MCF 10A (cell line): Measurements from ENCODE around the gene FARP1. TPM values are rescaled to one million over a fixed set of nuclear protein-coding genes. Genes with fewer than 3 reads are reported as not detected.

ENCODE experiments used
- BruUV-seq: library from RNA; stranded (reverse); fragments of 400-500 nt; replicated peaks from 2 replicates; lab custom pipeline; 2021; lab: Mats Ljungman, UMichigan
- CTCF ChIA-PET: fragments of 300-600 bp; sonication (Branson Sonifier 250); formaldehyde crosslinking; extraction: SDS; loops from one replicate; lab custom pipeline; 2021; ENCODE audit warnings: antibody characterized with exemption, inconsistent platforms; lab: Yijun Ruan, JAX
- POLR2A ChIA-PET: fragments of 300-600, 350-650 bp; sonication (Branson Sonifier 250); formaldehyde crosslinking; extraction: SDS; loops from one replicate; lab custom pipeline; 2020; ENCODE audit warnings: antibody characterized with exemption, inconsistent platforms; lab: Yijun Ruan, JAX
- DNase-seq: peaks from one replicate; pipeline ENCODE4 v3.0.0-alpha.2; 2018; ENCODE audit not compliant: unreplicated experiment
- H3K27ac Mint-ChIP-seq: one replicate; pipeline ENCODE4 v1.8.0; 2022; ENCODE audit warnings: mild to moderate bottlenecking, low read depth, mixed read lengths; ENCODE audit not compliant: unreplicated experiment
- H3K27me3 Mint-ChIP-seq: one replicate; pipeline ENCODE4 v1.8.0; 2022; ENCODE audit warnings: mixed read lengths; ENCODE audit not compliant: insufficient read depth, unreplicated experiment
- H3K36me3 Mint-ChIP-seq: one replicate; pipeline ENCODE4 v1.8.0; 2022; ENCODE audit warnings: mild to moderate bottlenecking, moderate library complexity, mixed read lengths; ENCODE audit not compliant: insufficient read depth, unreplicated experiment
- H3K4me1 Mint-ChIP-seq: one replicate; pipeline ENCODE4 v1.8.0; 2022; ENCODE audit warnings: mixed read lengths; ENCODE audit not compliant: insufficient read depth, unreplicated experiment
- H3K4me3 Mint-ChIP-seq: one replicate; pipeline ENCODE4 v1.8.0; 2022; ENCODE audit warnings: mild to moderate bottlenecking, moderate library complexity, mixed read lengths; ENCODE audit not compliant: unreplicated experiment
- H3K9me3 Mint-ChIP-seq: one replicate; pipeline ENCODE4 v1.8.0; 2022; ENCODE audit warnings: mixed read lengths; ENCODE audit not compliant: unreplicated experiment
- CTCF ChIP-seq: fragments of 200-600 bp; IDR thresholded peaks from one replicate; pipeline ENCODE4 v1.8.0; 2022; ENCODE audit warnings: antibody characterized with exemption, mild to moderate bottlenecking; ENCODE audit not compliant: unreplicated experiment
- intact Hi-C: fragments of 100-400 bp; cut with micrococcal nuclease; formaldehyde crosslinking; loops from 2 replicates; pipeline ENCODE4 v1.14.1; 2022
- total RNA-seq: library from RNA; stranded (reverse); gene quantifications from 2 replicates; pipeline ENCODE4 v1.2.3, GENCODE V29; 2022

Gene FARP1
- total RNA-seq, 1 experiment from 2014 or later, result 30.1 TPM

DNA sequence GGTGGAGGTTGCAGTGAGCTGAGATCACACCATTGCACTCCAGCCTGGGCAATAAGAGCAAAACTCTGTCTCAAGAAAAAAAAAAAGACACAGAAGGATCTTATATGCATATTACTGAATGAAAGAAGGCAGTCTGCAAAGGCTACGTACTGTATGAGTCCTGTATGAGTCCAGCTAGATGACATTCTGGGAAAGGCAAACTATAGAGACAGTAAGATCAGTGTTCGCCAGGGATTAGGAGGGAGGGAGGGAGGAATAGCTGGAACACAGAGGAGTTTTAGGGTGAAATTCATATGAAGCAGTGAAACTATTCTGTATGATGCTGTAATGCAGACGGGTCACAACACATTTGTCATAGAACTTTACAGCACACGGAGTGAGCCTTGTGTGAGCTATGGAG, 200.1 kb downstream of the FARP1 start:
- Mint-ChIP-seq H3K9me3 (no peaks in the 10 kb centered on the region), H3K4me3 (no peak overlapping the region), H3K27ac (no peak overlapping the region), H3K4me1 (no peaks in the 10 kb centered on the region), H3K27me3 (no peaks in the 10 kb centered on the region), H3K36me3 (no peaks in the 10 kb centered on the region)
- DNase-seq, result no peak
- ChIA-PET CTCF (interaction anchor here (0.6 to 0.7 kb wide), 5 partner anchors 49 to 121 kb away, joined by 3 to 6 read pairs (median 3); no protein-coding TSS in a partner anchor), POLR2A (no interaction called here)
- intact Hi-C loops, result loop anchor here (10.0 kb wide), 1 partner anchor 332 kb away; no protein-coding TSS in a partner anchor
- TF ChIP-seq CTCF, result no peak
- BruUV-seq, result no TSS peak

- Mint-ChIP-seq H3K4me1 (no peaks in the 10 kb centered on the region), H3K27ac (no peak overlapping the region), H3K36me3 (no peaks in the 10 kb centered on the region), H3K27me3 (no peaks in the 10 kb centered on the region), H3K9me3 (no peaks in the 10 kb centered on the region), H3K4me3 (no peak overlapping the region)
- no TSS peak for BruUV-seq
- POLR2A ChIA-PET, result no interaction called here
- DNase-seq, result no peak
- TF ChIP-seq CTCF, result no peak
- CTCF ChIA-PET, result interaction anchor here (0.6 to 0.7 kb wide), 4 partner anchors 48 to 240 kb away, joined by 3 to 6 read pairs (median 3); no protein-coding TSS in a partner anchor
- intact Hi-C loops, result loop anchor here (10.0 kb wide), 1 partner anchor 331 kb away; no protein-coding TSS in a partner anchor
Observed at GRCh38 chr13:98343461-98343860, 200.6 kb downstream of the FARP1 start.

GRCh38 chr13:98344392-98344791, 201.5 kb downstream of the FARP1 start:
- no peak for TF ChIP-seq CTCF
- no peak for DNase-seq
- Mint-ChIP-seq H3K36me3 (no peaks in the 10 kb centered on the region), H3K9me3 (no peaks in the 10 kb centered on the region), H3K27me3 (no peaks in the 10 kb centered on the region), H3K4me3 (no peak overlapping the region), H3K27ac (no peak overlapping the region), H3K4me1 (no peaks in the 10 kb centered on the region)
- intact Hi-C loops, result loop anchor here (10.0 kb wide), 1 partner anchor 330 kb away; no protein-coding TSS in a partner anchor
- ChIA-PET CTCF (interaction anchor here (0.5 kb wide), 1 partner anchor 26 kb away, joined by 3 read pairs; no protein-coding TSS in a partner anchor), POLR2A (no interaction called here)
- no TSS peak for BruUV-seq

DNA sequence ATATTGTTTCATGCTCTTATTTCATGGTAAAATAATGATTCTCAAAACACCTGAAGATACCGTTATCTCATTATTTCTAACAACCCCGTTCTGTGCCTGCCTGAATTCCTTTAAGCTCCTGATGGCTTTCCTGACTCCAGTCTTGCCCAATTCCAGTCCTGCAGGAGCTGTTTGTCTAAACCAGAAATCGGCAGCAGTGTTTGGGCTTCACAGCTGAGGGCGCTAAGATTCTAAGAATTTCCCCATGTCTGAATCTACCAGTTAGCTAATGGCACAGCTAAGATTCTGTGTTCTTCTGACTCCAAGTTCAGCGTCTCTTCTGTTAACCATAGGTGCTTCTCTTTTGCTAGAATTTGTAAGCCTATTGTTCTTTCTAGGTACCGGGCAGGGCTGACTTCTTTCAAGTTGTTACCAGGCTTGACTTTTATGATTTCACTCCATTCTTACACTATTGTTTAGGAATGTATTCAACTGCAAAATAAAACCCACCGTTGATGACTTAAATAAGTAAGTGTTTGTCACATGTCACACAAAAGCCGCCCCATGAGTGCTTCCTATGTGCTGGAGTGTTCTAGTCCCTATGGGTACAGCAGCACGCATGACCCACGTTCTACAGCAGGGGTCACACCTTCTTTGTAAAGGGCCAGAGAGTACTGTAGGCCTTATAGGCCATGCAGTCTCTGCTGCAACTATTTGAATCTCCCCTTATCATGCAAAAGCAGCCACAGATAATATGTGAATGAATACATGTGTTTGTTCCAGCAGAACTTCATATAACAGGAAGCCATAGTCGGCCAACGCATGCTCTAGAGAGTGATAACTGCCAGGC, 202.4 kb downstream of the FARP1 start:
- no peak overlapping the region for H3K4me3 Mint-ChIP-seq

More for the DNA sequence above, 202.4 kb downstream of the FARP1 start:
- ChIA-PET CTCF (interaction anchor here (0.6 to 0.9 kb wide), 3 partner anchors 9 to 497 kb away, joined by 3 to 5 read pairs (median 3); no protein-coding TSS in a partner anchor), POLR2A (no interaction called here)
- TF ChIP-seq CTCF, result no peak
- Mint-ChIP-seq H3K27ac (no peak overlapping the region), H3K27me3 (no peaks in the 10 kb centered on the region), H3K9me3 (no peaks in the 10 kb centered on the region), H3K4me1 (no peaks in the 10 kb centered on the region), H3K36me3 (no peaks in the 10 kb centered on the region)
- no peak for DNase-seq
- intact Hi-C loops, result loop anchor here (10.0 kb wide), 1 partner anchor 329 kb away; no protein-coding TSS in a partner anchor
- BruUV-seq, result no TSS peak
